Activated CD4-positive, alpha-beta T cell treated with anti-CD3 and anti-CD28 coated beads, Interleukin-2, Interleukin-6, amounts not matched to agents 100 ng/mL and 50 ng/mL, durations not matched to agents 16 hours and 8 hours (primary cell): ENCODE results near the gene CREB3L2.
A peak's percentile ranks its signal among the peaks of the same experiment; 100 is the strongest.

Experiments
- DNase-seq: peaks from one replicate; pipeline ENCODE4 v3.0.0-alpha.2; 2020

Gene CREB3L2

DNA sequence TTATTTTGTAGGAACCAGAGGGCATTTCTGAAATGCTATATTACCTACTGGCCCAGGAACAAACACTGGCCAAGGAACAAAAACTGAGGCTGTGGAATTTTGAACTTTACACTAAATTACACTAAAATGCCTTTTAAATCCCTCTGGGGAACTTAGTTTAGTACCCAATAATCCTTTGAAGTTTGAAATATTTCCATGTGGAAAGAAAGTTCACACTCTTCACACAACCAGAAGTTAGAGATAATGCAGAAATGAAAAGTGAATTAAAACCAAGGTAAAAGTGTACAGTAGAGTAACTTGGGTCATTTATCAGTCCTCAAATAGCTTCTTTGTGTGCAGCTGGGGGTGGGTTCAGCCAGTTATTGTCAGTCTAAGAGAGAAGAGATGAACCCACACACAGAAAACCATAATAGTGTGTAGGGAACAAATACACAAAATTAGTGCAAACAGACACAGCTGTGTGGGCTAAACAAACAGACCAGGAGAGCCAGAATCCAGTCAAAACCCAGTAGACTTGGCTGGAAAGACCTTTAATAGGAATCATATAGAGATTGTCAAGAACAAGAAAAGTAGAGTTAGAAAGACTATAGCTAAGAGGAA lies 108.6 kb downstream of the CREB3L2 start:
- no peak for DNase-seq

DNA sequence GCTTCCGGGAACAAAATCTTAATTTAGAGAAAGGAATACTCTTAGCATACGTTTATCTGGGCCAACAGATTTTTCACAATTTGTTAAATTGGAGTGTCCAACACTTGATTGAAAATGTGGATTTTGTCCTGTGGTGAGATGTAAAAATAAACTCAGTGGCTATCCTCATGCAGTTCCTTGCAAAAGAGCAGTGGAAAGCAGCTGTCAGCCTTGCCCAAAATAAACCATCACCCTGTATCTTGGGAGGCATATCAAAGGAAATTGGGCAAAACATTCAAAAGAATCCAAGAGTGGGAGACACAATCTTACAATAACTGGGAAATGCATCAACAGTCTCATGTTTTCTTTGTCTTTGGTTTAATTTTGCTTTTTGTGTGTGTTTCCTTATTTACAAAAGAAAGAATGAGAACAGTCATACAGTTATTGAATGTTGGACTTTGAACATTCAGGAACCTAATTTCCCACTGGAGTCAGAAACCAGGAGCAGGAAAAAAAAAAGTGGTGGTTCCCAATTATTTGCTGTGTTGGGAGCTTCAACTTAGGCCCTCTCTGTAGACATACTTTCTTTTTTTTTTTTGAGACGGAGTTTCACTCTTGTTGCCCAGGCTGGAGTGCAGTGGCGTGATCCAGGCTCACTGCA lies 110.8 kb downstream of the CREB3L2 start:
- DNase-seq, result no peak

GRCh38 chr7:137890449-137890921 lies 111.4 kb downstream of the CREB3L2 start:
- peak; percentile 58 for DNase-seq

DNA sequence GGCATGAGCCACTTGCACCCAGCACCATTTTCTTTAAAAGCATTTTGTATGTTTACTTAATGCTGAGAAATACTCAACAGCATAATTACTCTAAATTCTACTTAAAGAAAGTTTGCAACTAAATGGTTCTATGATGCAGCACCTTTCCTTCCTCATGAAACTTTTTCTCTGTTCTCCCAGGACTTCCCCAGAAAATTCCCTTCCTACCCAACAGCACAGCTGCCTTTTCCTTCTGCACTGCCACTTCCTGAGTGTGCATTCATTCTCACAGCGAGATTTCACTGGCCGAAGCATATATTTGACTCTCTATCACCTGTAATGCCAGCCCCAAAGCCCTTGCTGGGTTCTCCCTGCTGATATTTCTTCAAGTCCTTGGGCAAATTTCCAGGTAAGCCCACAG lies 113.6 kb downstream of the CREB3L2 start:
- DNase-seq, result no peak

GRCh38 chr7:137886746-137887145 lies 115.1 kb downstream of the CREB3L2 start:
- DNase-seq, result no peak

GRCh38 chr7:137886281-137886680 lies 115.6 kb downstream of the CREB3L2 start:
- no peak for DNase-seq

- no peak for DNase-seq
Measured at GRCh38 chr7:137885678-137886077, 116.2 kb downstream of the CREB3L2 start.

GRCh38 chr7:137882806-137883205 lies 119.1 kb downstream of the CREB3L2 start:
- no peak for DNase-seq

- peak; percentile 88 for DNase-seq
Measured at GRCh38 chr7:137882261-137882668, 119.6 kb downstream of the CREB3L2 start.

GRCh38 chr7:137881607-137882260 lies 120.2 kb downstream of the CREB3L2 start:
- DNase-seq, result no peak

GRCh38 chr7:137880432-137880831 lies 121.5 kb downstream of the CREB3L2 start:
- peak; percentile 48 for DNase-seq

DNA sequence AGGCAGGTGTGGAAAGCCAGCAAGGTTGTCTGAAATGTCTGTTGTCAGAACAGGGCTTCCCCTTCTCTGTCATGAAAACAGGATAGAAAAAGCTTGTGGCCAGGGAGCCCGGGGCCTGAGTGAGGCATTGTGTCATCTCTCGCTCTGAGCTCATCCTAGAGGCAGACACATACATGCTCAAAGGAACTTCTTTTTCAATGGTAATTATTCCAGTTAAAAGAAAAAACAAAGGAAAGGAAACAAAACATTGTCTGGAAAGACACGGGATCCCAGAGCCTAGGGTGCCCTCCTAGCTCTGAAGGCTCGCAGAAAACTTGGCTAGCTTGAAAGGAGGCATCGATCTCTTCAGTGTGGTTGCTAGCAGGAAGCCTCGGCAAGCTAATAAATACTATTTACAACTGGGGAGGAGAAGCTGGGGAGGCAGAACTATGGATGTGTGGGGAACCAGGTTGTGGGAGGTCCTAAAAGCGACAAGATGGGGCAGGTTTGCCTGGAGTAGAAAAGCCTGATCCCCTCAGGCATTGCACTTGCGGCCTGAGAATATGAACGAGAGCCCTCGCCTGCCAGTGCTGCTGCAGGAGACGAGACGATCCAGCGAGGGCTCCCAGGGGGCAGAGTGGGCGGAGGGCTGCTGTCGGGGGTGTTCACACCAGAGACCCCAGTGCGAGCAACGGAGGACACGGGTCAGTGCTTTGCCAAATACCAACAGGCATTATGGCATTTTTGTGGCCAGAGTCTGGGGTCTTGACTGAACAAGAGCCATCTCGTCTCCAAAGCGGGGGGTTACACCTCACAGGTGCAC lies 122.3 kb downstream of the CREB3L2 start:
- DNase-seq, result peak; percentile 69

DNA sequence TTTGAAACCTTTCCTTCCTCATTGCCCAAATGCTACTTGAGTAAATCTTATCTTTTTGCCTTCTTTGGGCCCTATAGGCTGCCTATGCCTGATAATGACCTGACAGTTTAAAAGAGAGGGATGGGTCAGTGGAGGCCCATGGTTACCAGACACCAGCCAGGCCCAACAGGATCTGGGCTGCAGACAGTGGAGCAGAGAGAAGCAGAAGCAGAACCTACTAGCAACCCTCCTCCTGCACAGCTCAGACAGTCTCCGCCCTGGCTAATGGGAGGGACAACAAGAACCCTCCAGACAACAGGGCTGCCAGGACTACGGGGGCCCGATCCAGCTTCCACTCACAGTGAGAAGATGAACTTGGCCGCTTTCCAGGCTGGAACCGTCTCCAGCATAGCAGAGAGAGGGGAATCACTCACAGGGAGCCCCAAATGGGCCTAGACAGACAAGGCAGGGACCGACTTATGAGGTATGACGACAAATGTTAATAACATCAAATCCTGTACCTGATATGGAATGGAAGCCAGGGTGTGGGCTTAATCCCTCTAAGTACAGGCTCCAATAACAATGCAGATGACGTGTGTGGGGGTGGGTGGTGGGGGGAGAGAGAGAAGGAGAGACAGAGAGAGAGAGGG lies 123.4 kb downstream of the CREB3L2 start:
- DNase-seq, result no peak

- DNase-seq, result no peak
Measured at GRCh38 chr7:137877027-137877675, 124.7 kb downstream of the CREB3L2 start.

DNA sequence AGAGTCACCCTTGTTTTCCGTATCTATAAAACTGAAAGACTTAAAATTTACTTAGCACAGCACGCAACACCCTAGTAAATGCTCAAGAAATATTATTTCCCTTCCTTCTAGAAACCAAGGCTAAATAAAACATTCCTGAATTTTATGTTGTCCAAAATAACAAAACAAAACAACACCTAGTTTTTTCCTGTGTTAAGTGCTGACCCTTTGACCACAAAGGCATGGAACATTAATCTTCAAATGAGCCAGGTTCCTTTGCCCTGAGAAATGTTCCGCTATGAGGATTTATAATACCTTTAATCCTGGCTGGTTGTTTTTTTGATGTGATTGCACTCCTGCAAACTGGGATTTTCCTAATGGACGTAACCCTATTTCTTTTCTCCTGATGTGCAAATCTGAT lies 126.1 kb downstream of the CREB3L2 start:
- DNase-seq, result no peak

GRCh38 chr7:137873979-137874777 lies 127.7 kb downstream of the CREB3L2 start:
- DNase-seq, result no peak

DNA sequence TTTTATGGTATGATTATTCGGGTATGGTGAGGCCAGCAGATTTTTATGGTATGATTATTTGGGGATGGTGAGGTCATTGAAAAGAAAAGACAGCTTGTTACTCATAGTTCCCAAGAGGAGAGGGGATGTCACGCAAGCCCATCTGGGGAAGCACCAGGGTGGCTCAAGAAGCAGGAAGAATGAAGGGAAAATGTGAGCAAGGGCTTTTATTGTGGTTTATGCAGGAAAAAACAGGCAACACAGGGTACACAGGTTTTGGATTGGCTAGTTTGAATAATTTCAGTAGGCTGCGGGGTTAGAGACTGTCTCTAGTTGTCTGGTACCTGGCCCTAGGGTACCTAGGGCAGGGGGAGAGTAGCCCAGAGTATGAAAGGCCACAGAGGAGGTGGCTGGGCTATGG lies 128.4 kb downstream of the CREB3L2 start:
- peak; percentile 71 for DNase-seq

DNA sequence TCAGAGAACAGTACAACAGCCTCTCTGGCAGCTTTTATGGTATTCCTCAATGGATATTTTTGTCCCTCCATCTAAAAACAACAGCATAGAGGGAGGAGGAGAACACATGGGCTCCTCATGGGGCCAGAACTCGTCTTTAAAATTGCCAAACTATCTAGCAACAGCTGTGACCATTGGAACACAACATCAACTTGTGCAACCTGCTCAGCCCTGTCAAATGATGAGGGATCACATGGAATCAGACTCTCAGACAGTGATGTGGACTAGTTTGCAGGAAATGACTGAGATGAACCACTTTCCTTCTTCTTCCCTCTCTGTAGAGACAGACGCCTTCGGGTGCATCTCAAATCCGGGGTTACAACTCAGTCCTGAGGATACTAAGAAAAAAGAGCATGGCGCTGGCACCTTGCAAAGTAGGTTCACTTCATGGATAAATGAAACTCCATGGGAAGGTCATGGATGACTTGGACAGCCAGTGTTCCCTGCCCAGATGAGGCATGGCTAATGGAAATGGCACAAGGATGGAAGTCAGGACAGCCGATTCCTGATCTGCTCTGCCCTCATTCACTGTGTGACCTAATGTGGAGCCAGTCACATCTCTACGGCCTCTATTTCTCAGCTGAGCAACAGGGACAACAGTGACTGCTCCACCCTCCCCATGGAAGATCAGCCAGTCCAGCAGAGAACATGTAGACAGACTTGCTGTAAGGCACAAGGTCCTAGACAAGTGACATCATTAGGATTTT lies 130.5 kb downstream of the CREB3L2 start:
- no peak for DNase-seq

DNA sequence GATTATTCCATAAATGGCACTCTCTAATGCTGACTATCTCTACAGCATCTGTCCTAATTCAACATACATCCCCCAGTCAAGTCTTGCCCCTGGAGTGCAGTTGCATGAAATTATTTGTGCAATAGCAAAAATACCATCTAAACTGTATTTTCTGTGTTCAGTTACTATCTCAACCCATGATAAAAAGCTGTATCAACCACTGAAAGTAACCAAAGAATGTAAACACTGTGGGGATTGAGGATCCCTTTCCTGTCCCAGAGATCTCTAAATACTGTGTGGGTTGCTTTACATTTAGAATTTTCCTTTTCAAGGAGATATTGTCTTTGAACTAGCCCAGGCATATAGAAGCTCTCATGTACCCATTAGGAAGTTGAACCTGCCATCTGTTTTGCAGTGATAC lies 131.2 kb downstream of the CREB3L2 start:
- DNase-seq, result no peak

- no peak for DNase-seq
Measured at GRCh38 chr7:137870078-137870477, 131.8 kb downstream of the CREB3L2 start.

DNA sequence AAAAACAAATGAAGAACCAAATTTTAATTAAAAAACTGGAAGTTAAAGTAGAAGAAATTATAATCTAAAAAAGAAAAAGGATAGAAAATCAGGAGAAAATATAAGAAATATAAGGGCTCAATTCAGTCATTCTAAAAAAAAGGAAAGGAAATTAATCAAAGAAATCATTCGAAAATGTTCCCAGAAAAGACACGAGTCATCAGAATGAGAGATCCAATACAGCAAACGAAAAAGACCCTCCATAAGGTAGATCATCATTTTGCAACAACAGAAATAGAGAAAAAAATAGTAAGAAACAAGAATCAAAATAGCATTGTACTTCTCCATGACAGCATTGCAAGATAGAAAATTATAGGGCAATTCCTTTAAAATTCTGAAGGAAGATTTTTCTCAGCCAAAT lies 132.6 kb downstream of the CREB3L2 start:
- no peak for DNase-seq
